Measurements from ENCODE around the gene BET1L.

Gene BET1L

DNA sequence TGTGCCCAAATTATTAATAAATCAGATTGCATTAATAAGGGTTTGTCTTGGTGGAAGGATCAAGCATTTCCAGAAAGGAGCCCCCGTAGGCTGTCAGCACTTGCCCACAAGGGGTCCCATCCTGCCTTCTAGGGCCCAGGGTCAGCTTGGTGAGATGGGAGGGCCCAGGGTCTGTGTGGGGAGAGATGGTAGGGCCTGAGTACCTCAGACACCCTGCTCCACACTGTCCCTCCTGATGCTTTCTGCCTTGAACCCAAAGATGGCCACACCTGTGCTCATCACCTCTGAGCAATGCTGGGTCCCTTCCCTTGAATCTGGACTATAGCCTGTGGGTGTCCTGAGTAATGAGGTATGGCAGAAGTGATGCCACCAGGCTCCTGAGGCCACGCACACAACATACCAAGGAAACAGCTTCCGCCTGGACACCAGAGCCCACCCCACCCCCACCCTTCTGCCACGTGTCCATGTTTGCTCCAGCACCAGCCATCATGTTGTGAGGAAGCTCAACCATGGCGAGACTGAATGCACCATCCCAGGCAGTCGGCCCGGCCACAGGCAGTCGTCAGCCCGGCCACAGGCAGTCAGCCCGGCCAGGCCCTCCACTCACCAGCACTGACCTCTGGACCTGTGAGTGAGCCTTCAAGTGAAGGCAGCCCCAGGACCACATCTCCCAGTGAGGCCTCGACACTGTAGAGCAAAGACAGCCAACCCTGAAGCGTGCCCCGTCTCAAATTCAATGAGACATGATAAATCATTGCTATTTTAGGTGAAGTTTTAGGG is 6.8 kb downstream of the BET1L start:
- Histone ChIP-seq H2AFZ (ENCODE audit: low read length) (no peak overlapping the region), H4K8ac (ENCODE audit: low read depth, low read length) (no peak overlapping the region), H3K9me3 (replicated peaks in 1 of 2; ENCODE audit: control insufficient read depth in 2 of 2, insufficient read depth in 1 of 2, low read depth in 1 of 2, low read length in 2 of 2) (no peaks in the 10 kb centered on the region), H2BK120ac (ENCODE audit: low read depth, low read length) (no peak overlapping the region), H3K23ac (ENCODE audit: low read depth, low read length, poor library complexity) (no peak overlapping the region), H2BK12ac (ENCODE audit: low read length) (no peak overlapping the region), H3K18ac (ENCODE audit: low read length) (no peak overlapping the region), H4K91ac (ENCODE audit: low read depth, low read length, poor library complexity) (no peak overlapping the region), H3K4me3 (ENCODE audit: low read length in 2 of 2) (peak overlapping the region in 1 of 2 donors; percentile 36), H2AK5ac (ENCODE audit: low read depth, low read length) (no peak overlapping the region), H3K4me1 (ENCODE audit: control insufficient read depth in 2 of 2, insufficient read depth in 1 of 2, low read depth in 1 of 2, low read length in 2 of 2) (no peaks in the 10 kb centered on the region), H3K4me2 (ENCODE audit: insufficient read depth, low read length, poor library complexity, severe bottlenecking) (no peak overlapping the region), H3K27ac (replicated peaks; ENCODE audit: low read length) (no peak overlapping the region), H3K9ac (ENCODE audit: low read depth, low read length, poor library complexity) (no peak overlapping the region), H3K4ac (ENCODE audit: low read length) (no peak overlapping the region), H3K14ac (ENCODE audit: low read length) (peak overlapping the region; percentile 47), H3K79me1 (ENCODE audit: low read depth, low read length) (peaks cover 6% of the 10 kb centered on the region), H2BK15ac (ENCODE audit: low read length) (no peak overlapping the region), H2BK5ac (ENCODE audit: low read length) (peak overlapping the region; percentile 61), H3K36me3 (replicated peaks in 1 of 2; ENCODE audit: control insufficient read depth in 2 of 2, insufficient read depth in 2 of 2, low read length in 2 of 2) (peaks cover 25 to 32% of the 10 kb centered on the region in 2 donors), H3K27me3 (ENCODE audit: control insufficient read depth in 3 of 3, insufficient read depth in 3 of 3, low read depth in 1 of 3, low read length in 3 of 3) (no peaks in the 10 kb centered on the region)
- WGBS, 2 donors (ENCODE audit: extremely low coverage in 2 of 2, insufficient read length in 2 of 2, insufficient replicate concordance in 1 of 2): no CpG with 5 or more reads among the region's 13 CpGs
- DNase-seq (ENCODE audit: low spot score): no peak

DNA sequence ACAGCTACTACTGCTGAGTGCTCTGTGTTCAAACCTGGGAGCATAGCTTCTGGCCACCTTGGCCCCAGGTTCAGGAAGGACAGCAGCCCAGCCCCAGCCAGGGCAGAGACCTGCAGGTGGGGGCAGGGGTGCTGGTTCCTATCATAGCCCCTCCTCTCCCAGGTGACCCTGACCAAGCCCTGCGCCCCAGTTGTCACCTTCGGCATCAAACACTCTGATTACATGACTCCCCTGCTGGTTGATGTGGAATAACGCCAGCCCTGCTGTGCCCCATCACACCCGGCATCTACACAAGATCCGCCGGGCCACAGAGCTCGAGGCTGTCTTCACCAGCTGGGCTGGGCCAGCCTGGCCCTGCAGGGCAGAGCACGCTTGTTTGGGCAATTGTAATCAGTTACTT is 7.4 kb downstream of the BET1L start:
- no peak overlapping the region for H3K27ac ChIP-seq (replicated peaks; ENCODE audit: low read length)
- no peak for DNase-seq (ENCODE audit: low spot score)
- H3K18ac ChIP-seq (ENCODE audit: low read length): no peak overlapping the region
- H3K23ac ChIP-seq (ENCODE audit: low read depth, low read length, poor library complexity): peak overlapping the region; percentile 35
- no peaks in the 10 kb centered on the region for H3K9me3 ChIP-seq (replicated peaks in 1 of 2; ENCODE audit: control insufficient read depth in 2 of 2, insufficient read depth in 1 of 2, low read depth in 1 of 2, low read length in 2 of 2)
- H4K91ac ChIP-seq (ENCODE audit: low read depth, low read length, poor library complexity): no peak overlapping the region
- peak overlapping the region; percentile 58 for H2BK12ac ChIP-seq (ENCODE audit: low read length)
- no peak overlapping the region for H2BK15ac ChIP-seq (ENCODE audit: low read length)
- H3K27me3 ChIP-seq (ENCODE audit: control insufficient read depth in 3 of 3, insufficient read depth in 3 of 3, low read depth in 1 of 3, low read length in 3 of 3): no peaks in the 10 kb centered on the region
- no peak overlapping the region for H2BK5ac ChIP-seq (ENCODE audit: low read length)
- H3K36me3 ChIP-seq (replicated peaks in 1 of 2; ENCODE audit: control insufficient read depth in 2 of 2, insufficient read depth in 2 of 2, low read length in 2 of 2): peaks cover 20 to 26% of the 10 kb centered on the region in 2 donors
- peak overlapping the region; percentile 37 for H3K9ac ChIP-seq (ENCODE audit: low read depth, low read length, poor library complexity)
- H2AFZ ChIP-seq (ENCODE audit: low read length): no peak overlapping the region
- no peak overlapping the region for H4K8ac ChIP-seq (ENCODE audit: low read depth, low read length)
- no peaks in the 10 kb centered on the region for H3K4me1 ChIP-seq (ENCODE audit: control insufficient read depth in 2 of 2, insufficient read depth in 1 of 2, low read depth in 1 of 2, low read length in 2 of 2)
- H3K4me2 ChIP-seq (ENCODE audit: insufficient read depth, low read length, poor library complexity, severe bottlenecking): peak overlapping the region; percentile 18
- WGBS, 2 donors (ENCODE audit: extremely low coverage in 2 of 2, insufficient read length in 2 of 2, insufficient replicate concordance in 1 of 2): no CpG with 5 or more reads among the region's 8 CpGs
- H3K79me1 ChIP-seq (ENCODE audit: low read depth, low read length): peaks cover 4% of the 10 kb centered on the region
- peak overlapping the region; percentile 82 for H3K14ac ChIP-seq (ENCODE audit: low read length)
- H2AK5ac ChIP-seq (ENCODE audit: low read depth, low read length): no peak overlapping the region
- peak overlapping the region; percentile 7 for H3K4ac ChIP-seq (ENCODE audit: low read length)
- peak overlapping the region in 1 of 2 donors; percentile 59 for H3K4me3 ChIP-seq (ENCODE audit: low read length in 2 of 2)
- H2BK120ac ChIP-seq (ENCODE audit: low read depth, low read length): no peak overlapping the region

DNA sequence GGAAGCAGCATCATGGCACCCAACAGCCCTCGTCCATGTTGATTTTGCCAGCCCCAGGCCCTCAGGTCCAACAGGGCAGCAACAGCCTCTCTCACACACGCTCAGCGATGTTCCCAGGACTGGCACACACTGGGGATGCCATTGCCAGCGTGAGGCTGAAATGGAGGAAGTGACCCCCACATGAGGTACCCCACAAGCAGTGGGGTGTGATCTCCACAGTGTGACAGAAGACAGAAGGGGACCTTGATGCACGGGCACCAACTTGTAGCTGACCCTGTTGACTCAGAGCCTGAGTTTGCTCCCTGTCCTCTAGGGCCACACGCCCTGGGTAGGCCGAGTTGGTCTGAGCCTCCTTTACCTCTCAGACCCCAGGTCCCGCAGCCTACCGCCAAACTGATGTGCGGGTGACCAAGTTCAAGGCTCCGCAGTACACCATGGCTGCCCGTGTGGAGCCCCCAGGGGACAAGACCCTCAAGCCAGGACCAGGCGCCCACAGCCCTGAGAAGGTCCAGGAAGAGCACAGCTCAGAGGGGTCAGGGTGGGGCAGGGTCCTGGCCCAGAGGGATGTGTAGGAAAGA is 8.1 kb downstream of the BET1L start:
- H2AK5ac ChIP-seq (ENCODE audit: low read depth, low read length): no peak overlapping the region
- H3K9me3 ChIP-seq (replicated peaks in 1 of 2; ENCODE audit: control insufficient read depth in 2 of 2, insufficient read depth in 1 of 2, low read depth in 1 of 2, low read length in 2 of 2): no peaks in the 10 kb centered on the region
- no peak overlapping the region for H2BK5ac ChIP-seq (ENCODE audit: low read length)
- H3K9ac ChIP-seq (ENCODE audit: low read depth, low read length, poor library complexity): no peak overlapping the region
- H3K4me3 ChIP-seq (ENCODE audit: low read length in 2 of 2): no peak overlapping the region
- no peak overlapping the region for H2BK15ac ChIP-seq (ENCODE audit: low read length)
- no peak overlapping the region for H3K27ac ChIP-seq (replicated peaks; ENCODE audit: low read length)
- H4K8ac ChIP-seq (ENCODE audit: low read depth, low read length): no peak overlapping the region
- no peaks in the 10 kb centered on the region for H3K4me1 ChIP-seq (ENCODE audit: control insufficient read depth in 2 of 2, insufficient read depth in 1 of 2, low read depth in 1 of 2, low read length in 2 of 2)
- H3K18ac ChIP-seq (ENCODE audit: low read length): no peak overlapping the region
- peaks cover 14 to 19% of the 10 kb centered on the region in 2 donors for H3K36me3 ChIP-seq (replicated peaks in 1 of 2; ENCODE audit: control insufficient read depth in 2 of 2, insufficient read depth in 2 of 2, low read length in 2 of 2)
- H2BK120ac ChIP-seq (ENCODE audit: low read depth, low read length): no peak overlapping the region
- no CpG with 5 or more reads among the region's 13 CpGs for WGBS, 2 donors (ENCODE audit: extremely low coverage in 2 of 2, insufficient read length in 2 of 2, insufficient replicate concordance in 1 of 2)
- H3K4ac ChIP-seq (ENCODE audit: low read length): no peak overlapping the region
- H2AFZ ChIP-seq (ENCODE audit: low read length): no peak overlapping the region
- no peak overlapping the region for H4K91ac ChIP-seq (ENCODE audit: low read depth, low read length, poor library complexity)
- no peak overlapping the region for H3K4me2 ChIP-seq (ENCODE audit: insufficient read depth, low read length, poor library complexity, severe bottlenecking)
- no peak overlapping the region for H3K23ac ChIP-seq (ENCODE audit: low read depth, low read length, poor library complexity)
- H3K14ac ChIP-seq (ENCODE audit: low read length): no peak overlapping the region
- H3K27me3 ChIP-seq (ENCODE audit: control insufficient read depth in 3 of 3, insufficient read depth in 3 of 3, low read depth in 1 of 3, low read length in 3 of 3): no peaks in the 10 kb centered on the region
- no peak overlapping the region for H2BK12ac ChIP-seq (ENCODE audit: low read length)
- peaks cover 3% of the 10 kb centered on the region for H3K79me1 ChIP-seq (ENCODE audit: low read depth, low read length)
- DNase-seq (ENCODE audit: low spot score): no peak

DNA sequence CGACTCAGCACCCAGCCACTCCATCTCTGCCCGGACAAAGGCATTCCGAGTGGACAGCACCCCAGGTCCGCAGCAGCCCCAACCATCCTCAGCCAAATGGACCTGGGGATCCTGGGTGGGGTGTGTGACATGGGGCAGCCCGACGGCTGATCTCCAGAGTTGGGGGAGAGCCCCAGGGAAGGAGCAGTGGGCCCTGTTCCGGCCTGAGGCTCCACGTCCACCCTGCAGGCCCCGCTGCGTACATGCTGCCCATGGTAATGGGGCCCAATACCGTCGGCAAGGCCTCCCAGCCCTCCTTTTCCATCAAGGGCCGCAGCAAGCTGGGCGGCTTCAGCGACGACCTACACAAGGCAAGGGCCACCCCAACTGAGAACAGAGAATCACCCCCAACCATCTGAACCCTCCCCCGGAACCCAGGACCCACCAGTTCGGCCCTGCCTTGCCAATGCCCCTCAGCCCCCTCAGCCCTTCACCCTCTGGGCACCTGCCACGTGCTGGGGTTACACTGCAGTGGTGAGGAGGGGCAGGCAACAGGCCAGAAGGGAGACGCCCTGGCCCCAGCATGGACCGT is 8.9 kb downstream of the BET1L start:
- Histone ChIP-seq H3K36me3 (replicated peaks in 1 of 2; ENCODE audit: control insufficient read depth in 2 of 2, insufficient read depth in 2 of 2, low read length in 2 of 2) (peaks cover 7 to 11% of the 10 kb centered on the region in 2 donors), H3K4me1 (ENCODE audit: control insufficient read depth in 2 of 2, insufficient read depth in 1 of 2, low read depth in 1 of 2, low read length in 2 of 2) (no peaks in the 10 kb centered on the region), H3K18ac (ENCODE audit: low read length) (peak overlapping the region; percentile 38), H2AFZ (ENCODE audit: low read length) (no peak overlapping the region), H2BK120ac (ENCODE audit: low read depth, low read length) (peak overlapping the region; percentile 72), H3K79me1 (ENCODE audit: low read depth, low read length) (no peaks in the 10 kb centered on the region), H3K27me3 (ENCODE audit: control insufficient read depth in 3 of 3, insufficient read depth in 3 of 3, low read depth in 1 of 3, low read length in 3 of 3) (no peaks in the 10 kb centered on the region), H3K4me3 (ENCODE audit: low read length in 2 of 2) (no peak overlapping the region), H3K23ac (ENCODE audit: low read depth, low read length, poor library complexity) (peak overlapping the region; percentile 57), H2BK15ac (ENCODE audit: low read length) (no peak overlapping the region), H2AK5ac (ENCODE audit: low read depth, low read length) (no peak overlapping the region), H2BK12ac (ENCODE audit: low read length) (no peak overlapping the region), H2BK5ac (ENCODE audit: low read length) (peak overlapping the region; percentile 66), H3K9me3 (replicated peaks in 1 of 2; ENCODE audit: control insufficient read depth in 2 of 2, insufficient read depth in 1 of 2, low read depth in 1 of 2, low read length in 2 of 2) (no peaks in the 10 kb centered on the region), H4K91ac (ENCODE audit: low read depth, low read length, poor library complexity) (no peak overlapping the region), H3K9ac (ENCODE audit: low read depth, low read length, poor library complexity) (no peak overlapping the region), H3K4ac (ENCODE audit: low read length) (no peak overlapping the region), H3K27ac (replicated peaks; ENCODE audit: low read length) (no peak overlapping the region), H4K8ac (ENCODE audit: low read depth, low read length) (no peak overlapping the region), H3K4me2 (ENCODE audit: insufficient read depth, low read length, poor library complexity, severe bottlenecking) (no peak overlapping the region), H3K14ac (ENCODE audit: low read length) (peak overlapping the region; percentile 56)
- WGBS, 2 donors (ENCODE audit: extremely low coverage in 2 of 2, insufficient read length in 2 of 2, insufficient replicate concordance in 1 of 2): no CpG with 5 or more reads among the region's 21 CpGs
- DNase-seq (ENCODE audit: low spot score): no peak
